Measurements from ENCODE around the gene AKR1B15. TPM values are rescaled to one million over a fixed set of nuclear protein-coding genes. Genes with fewer than 3 reads are reported as not detected.
"Not testable (repeated sequence)": the region's sequence is repeated elsewhere in the genome, so short reads cannot be mapped to it uniquely, and the experiment has no call there.

The AKR1B15 gene
- total RNA-seq, 2 experiments from 2014 or later = not detected

GRCh38 chr7:134549366-134549765 is 456 bp downstream of the AKR1B15 start:
- no peak for DNase-seq
- Mint-ChIP-seq H3K9me3 (no peaks in the 10 kb centered on the region), H3K4me1 (ENCODE audit: low read depth) (peaks cover 3% of the 10 kb centered on the region), H3K27me3 (ENCODE audit: low read depth) (peaks cover 6% of the 10 kb centered on the region), H3K4me3 (no peak overlapping the region), H3K36me3 (ENCODE audit: low read depth) (no peaks in the 10 kb centered on the region), H3K27ac (no peak overlapping the region)
- intact Hi-C loops (cut with micrococcal nuclease) = no loop called here
- CTCF ChIA-PET = interaction anchor here (0.9 to 3.1 kb wide), 7 partner anchors 10 to 201 kb away, joined by 3 to 37 read pairs (median 4); no protein-coding TSS in a partner anchor

- no peaks in the 10 kb centered on the region for H3K9me3 Mint-ChIP-seq
- intact Hi-C loops (cut with micrococcal nuclease) = no loop called here
- H3K36me3 Mint-ChIP-seq (ENCODE audit: low read depth) = no peaks in the 10 kb centered on the region
- no peak overlapping the region for H3K4me3 Mint-ChIP-seq
- no peak for DNase-seq
- H3K27ac Mint-ChIP-seq = no peak overlapping the region
- peaks cover 3% of the 10 kb centered on the region for H3K4me1 Mint-ChIP-seq (ENCODE audit: low read depth)
- H3K27me3 Mint-ChIP-seq (ENCODE audit: low read depth) = no peaks in the 10 kb centered on the region
- CTCF ChIA-PET = interaction anchor here (1.2 kb wide), 1 partner anchor 28 kb away, joined by 3 read pairs; no protein-coding TSS in a partner anchor
These were observed 3.2 kb downstream of the AKR1B15 start for GRCh38 chr7:134552105-134552504.

- Mint-ChIP-seq H3K27ac (no peak overlapping the region), H3K4me1 (ENCODE audit: low read depth) (no peaks in the 10 kb centered on the region), H3K27me3 (ENCODE audit: low read depth) (no peaks in the 10 kb centered on the region), H3K36me3 (ENCODE audit: low read depth) (no peaks in the 10 kb centered on the region), H3K9me3 (no peaks in the 10 kb centered on the region), H3K4me3 (no peak overlapping the region)
- peak; percentile 5 for DNase-seq
- CTCF ChIA-PET = interaction anchor here (0.8 to 1.9 kb wide), 3 partner anchors 9 to 121 kb away, joined by 3 to 8 read pairs (median 7); no protein-coding TSS in a partner anchor
- intact Hi-C loops (cut with micrococcal nuclease) = no loop called here
These were observed 5.1 kb downstream of the AKR1B15 start for GRCh38 chr7:134553976-134554375.

- no peak overlapping the region for H3K4me3 Mint-ChIP-seq
- no peak overlapping the region for H3K27ac Mint-ChIP-seq
- DNase-seq = no peak
- H3K36me3 Mint-ChIP-seq (ENCODE audit: low read depth) = no peaks in the 10 kb centered on the region
- H3K27me3 Mint-ChIP-seq (ENCODE audit: low read depth) = no peaks in the 10 kb centered on the region
- CTCF ChIA-PET = interaction anchor here (0.7 to 1.9 kb wide), 4 partner anchors 10 to 122 kb away, joined by 3 to 8 read pairs (median 5); no protein-coding TSS in a partner anchor
- intact Hi-C loops (cut with micrococcal nuclease) = no loop called here
- H3K9me3 Mint-ChIP-seq = no peaks in the 10 kb centered on the region
- H3K4me1 Mint-ChIP-seq (ENCODE audit: low read depth) = no peaks in the 10 kb centered on the region
These were observed 5.6 kb downstream of the AKR1B15 start for GRCh38 chr7:134554417-134554966.

GRCh38 chr7:134557391-134557790 is 8.5 kb downstream of the AKR1B15 start:
- H3K27ac Mint-ChIP-seq = no peak overlapping the region
- H3K4me1 Mint-ChIP-seq (ENCODE audit: low read depth) = peaks cover 5% of the 10 kb centered on the region
- H3K4me3 Mint-ChIP-seq = no peak overlapping the region
- no peaks in the 10 kb centered on the region for H3K9me3 Mint-ChIP-seq
- no peak for DNase-seq
- CTCF ChIA-PET = interaction anchor here (1.0 to 1.2 kb wide), 2 partner anchors 14 to 125 kb away, joined by 4 read pairs; no protein-coding TSS in a partner anchor
- H3K36me3 Mint-ChIP-seq (ENCODE audit: low read depth) = no peaks in the 10 kb centered on the region
- intact Hi-C loops (cut with micrococcal nuclease) = no loop called here
- H3K27me3 Mint-ChIP-seq (ENCODE audit: low read depth) = no peaks in the 10 kb centered on the region

- Mint-ChIP-seq H3K27me3 (ENCODE audit: low read depth) (no peaks in the 10 kb centered on the region), H3K36me3 (ENCODE audit: low read depth) (no peaks in the 10 kb centered on the region), H3K4me3 (no peak overlapping the region), H3K27ac (no peak overlapping the region), H3K9me3 (peaks cover 5% of the 10 kb centered on the region), H3K4me1 (ENCODE audit: low read depth) (peaks cover 10% of the 10 kb centered on the region)
- no peak for DNase-seq
- CTCF ChIA-PET = interaction anchor here (0.6 to 1.2 kb wide), 3 partner anchors 54 to 130 kb away, joined by 3 to 4 read pairs (median 3); no protein-coding TSS in a partner anchor
- intact Hi-C loops (cut with micrococcal nuclease) = no loop called here
These were observed 9.5 kb downstream of the AKR1B15 start for GRCh38 chr7:134558370-134558769.

- H3K4me3 Mint-ChIP-seq; intact Hi-C loops (cut with micrococcal nuclease); DNase-seq; H3K27me3 Mint-ChIP-seq (ENCODE audit: low read depth); H3K27ac Mint-ChIP-seq; H3K9me3 Mint-ChIP-seq; H3K36me3 Mint-ChIP-seq (ENCODE audit: low read depth); H3K4me1 Mint-ChIP-seq (ENCODE audit: low read depth): not testable (repeated sequence)
- CTCF ChIA-PET = interaction anchor here (0.6 kb wide), 1 partner anchor 59 kb away, joined by 3 read pairs; no protein-coding TSS in a partner anchor
These were observed 12.7 kb downstream of the AKR1B15 start for GRCh38 chr7:134561616-134562015.

- CTCF ChIA-PET = interaction anchor here (0.6 kb wide), 1 partner anchor 59 kb away, joined by 3 read pairs; no protein-coding TSS in a partner anchor
- Mint-ChIP-seq H3K9me3 (peaks cover 5% of the 10 kb centered on the region), H3K27ac (no peak overlapping the region), H3K4me3 (no peak overlapping the region), H3K27me3 (ENCODE audit: low read depth) (no peaks in the 10 kb centered on the region), H3K4me1 (ENCODE audit: low read depth) (peaks cover 10% of the 10 kb centered on the region), H3K36me3 (ENCODE audit: low read depth) (no peaks in the 10 kb centered on the region)
- intact Hi-C loops (cut with micrococcal nuclease) = no loop called here
- peak; percentile 26 for DNase-seq
These were observed 13.2 kb downstream of the AKR1B15 start for GRCh38 chr7:134562136-134562535.

- H3K4me3 Mint-ChIP-seq; H3K27me3 Mint-ChIP-seq (ENCODE audit: low read depth); H3K36me3 Mint-ChIP-seq (ENCODE audit: low read depth); H3K27ac Mint-ChIP-seq; DNase-seq; intact Hi-C loops (cut with micrococcal nuclease); H3K9me3 Mint-ChIP-seq; H3K4me1 Mint-ChIP-seq (ENCODE audit: low read depth): not testable (repeated sequence)
- CTCF ChIA-PET = interaction anchor here (0.6 to 0.7 kb wide), 2 partner anchors 50 to 207 kb away, joined by 3 read pairs; no protein-coding TSS in a partner anchor
These were observed 14.5 kb downstream of the AKR1B15 start for GRCh38 chr7:134563398-134563749.

GRCh38 chr7:134565643-134566136 is 16.8 kb downstream of the AKR1B15 start:
- no peak for DNase-seq
- peaks cover 10% of the 10 kb centered on the region for H3K4me1 Mint-ChIP-seq (ENCODE audit: low read depth)
- intact Hi-C loops (cut with micrococcal nuclease) = no loop called here
- H3K27me3 Mint-ChIP-seq (ENCODE audit: low read depth) = no peaks in the 10 kb centered on the region
- CTCF ChIA-PET = interaction anchor here (1.4 kb wide), 1 partner anchor 11 kb away, joined by 3 read pairs; no protein-coding TSS in a partner anchor
- H3K4me3 Mint-ChIP-seq = no peak overlapping the region
- peaks cover 15% of the 10 kb centered on the region for H3K9me3 Mint-ChIP-seq
- no peaks in the 10 kb centered on the region for H3K36me3 Mint-ChIP-seq (ENCODE audit: low read depth)
- H3K27ac Mint-ChIP-seq = no peak overlapping the region

- CTCF ChIA-PET = no interaction called here
- H3K36me3 Mint-ChIP-seq (ENCODE audit: low read depth) = no peaks in the 10 kb centered on the region
- H3K27ac Mint-ChIP-seq = no peak overlapping the region
- H3K9me3 Mint-ChIP-seq = peaks cover 15% of the 10 kb centered on the region
- no peak for DNase-seq
- intact Hi-C loops (cut with micrococcal nuclease) = no loop called here
- no peak overlapping the region for H3K4me3 Mint-ChIP-seq
- no peaks in the 10 kb centered on the region for H3K27me3 Mint-ChIP-seq (ENCODE audit: low read depth)
- peaks cover 5% of the 10 kb centered on the region for H3K4me1 Mint-ChIP-seq (ENCODE audit: low read depth)
These were observed 18.5 kb downstream of the AKR1B15 start for GRCh38 chr7:134567368-134567767.

- H3K4me1 Mint-ChIP-seq (ENCODE audit: low read depth); H3K27me3 Mint-ChIP-seq (ENCODE audit: low read depth); CTCF ChIA-PET; H3K4me3 Mint-ChIP-seq; DNase-seq; H3K36me3 Mint-ChIP-seq (ENCODE audit: low read depth); H3K27ac Mint-ChIP-seq; H3K9me3 Mint-ChIP-seq; intact Hi-C loops (cut with micrococcal nuclease): not testable (repeated sequence)
These were observed 21.1 kb downstream of the AKR1B15 start for GRCh38 chr7:134569962-134570361.

GRCh38 chr7:134571101-134571500 is 22.2 kb downstream of the AKR1B15 start:
- Mint-ChIP-seq H3K4me1 (ENCODE audit: low read depth) (no peaks in the 10 kb centered on the region), H3K36me3 (ENCODE audit: low read depth) (no peaks in the 10 kb centered on the region), H3K27ac (no peak overlapping the region), H3K9me3 (peaks cover 10% of the 10 kb centered on the region), H3K4me3 (no peak overlapping the region), H3K27me3 (ENCODE audit: low read depth) (no peaks in the 10 kb centered on the region)
- intact Hi-C loops (cut with micrococcal nuclease) = no loop called here
- CTCF ChIA-PET = no interaction called here
- DNase-seq = no peak

All from activated naive CD4-positive, alpha-beta T cell treated with anti-CD3 and anti-CD28 coated beads for 36 hours (primary cell).